Hepatocyte (in vitro differentiated cells): ENCODE results near the gene KRT77.

Experiments used
- CTCF ChIP-seq: fragments of 200-600 bp; sonication (generic); IDR thresholded peaks from 2 replicates; pipeline ENCODE4 v1.5.1; 2016; ENCODE audit warnings: antibody characterized with exemption, mild to moderate bottlenecking; ENCODE audit not compliant: poor library complexity
- EZH2phosphoT487 ChIP-seq: fragments of 200-600 bp; sonication (generic); IDR thresholded peaks from one replicate; pipeline ENCODE4 v1.6.1; 2018; ENCODE audit warnings: antibody characterized with exemption, mild to moderate bottlenecking, low read depth, moderate library complexity; ENCODE audit not compliant: unreplicated experiment, severe bottlenecking

- no peak for TF ChIP-seq CTCF
- TF ChIP-seq EZH2phosphoT487: no peak
Observed at GRCh38 chr12:52682381-52682660, 21.0 kb downstream of the KRT77 start.
